Breast epithelium (tissue), 3 donors: ENCODE measurements around the gene CLEC4A.
"Not testable (repeated sequence)": the region's sequence is repeated elsewhere in the genome, so short reads cannot be mapped to it uniquely, and the experiment has no call there.

Experiments
- POLR2A ChIP-seq: fragments of 450-650 bp; IDR thresholded peaks from one replicate; pipeline ENCODE4 v1.6.1; 2016; ENCODE audit warnings: antibody characterized with exemption, mild to moderate bottlenecking, moderate library complexity
- POLR2AphosphoS5 ChIP-seq, 3 donors: sonication (generic); formaldehyde crosslinking; IDR thresholded peaks; one replicate each; pipeline ENCODE4 v1.6.1; 2017; ENCODE audit warnings: antibody characterized with exemption in 3 of 3

GRCh38 chr12:8183346-8183745 is 59.9 kb downstream of the CLEC4A start:
- TF ChIP-seq POLR2AphosphoS5 (IDR thresholded peaks at IDR 0.05); POLR2A: not testable (repeated sequence)
